GM21423 (cell line): ENCODE measurements around the gene HLA-DRB1.
"Not testable (repeated sequence)": the region's sequence is repeated elsewhere in the genome, so short reads cannot be mapped to it uniquely, and the experiment has no call there.

Experiments
- ATAC-seq: cut with Tn5 transposase; IDR thresholded peaks from one replicate; pipeline ENCODE4 v1.9.1; 2021; ENCODE audit warnings: mild to moderate bottlenecking, moderate library complexity; ENCODE audit not compliant: unreplicated experiment

HLA-DRB1 gene

DNA sequence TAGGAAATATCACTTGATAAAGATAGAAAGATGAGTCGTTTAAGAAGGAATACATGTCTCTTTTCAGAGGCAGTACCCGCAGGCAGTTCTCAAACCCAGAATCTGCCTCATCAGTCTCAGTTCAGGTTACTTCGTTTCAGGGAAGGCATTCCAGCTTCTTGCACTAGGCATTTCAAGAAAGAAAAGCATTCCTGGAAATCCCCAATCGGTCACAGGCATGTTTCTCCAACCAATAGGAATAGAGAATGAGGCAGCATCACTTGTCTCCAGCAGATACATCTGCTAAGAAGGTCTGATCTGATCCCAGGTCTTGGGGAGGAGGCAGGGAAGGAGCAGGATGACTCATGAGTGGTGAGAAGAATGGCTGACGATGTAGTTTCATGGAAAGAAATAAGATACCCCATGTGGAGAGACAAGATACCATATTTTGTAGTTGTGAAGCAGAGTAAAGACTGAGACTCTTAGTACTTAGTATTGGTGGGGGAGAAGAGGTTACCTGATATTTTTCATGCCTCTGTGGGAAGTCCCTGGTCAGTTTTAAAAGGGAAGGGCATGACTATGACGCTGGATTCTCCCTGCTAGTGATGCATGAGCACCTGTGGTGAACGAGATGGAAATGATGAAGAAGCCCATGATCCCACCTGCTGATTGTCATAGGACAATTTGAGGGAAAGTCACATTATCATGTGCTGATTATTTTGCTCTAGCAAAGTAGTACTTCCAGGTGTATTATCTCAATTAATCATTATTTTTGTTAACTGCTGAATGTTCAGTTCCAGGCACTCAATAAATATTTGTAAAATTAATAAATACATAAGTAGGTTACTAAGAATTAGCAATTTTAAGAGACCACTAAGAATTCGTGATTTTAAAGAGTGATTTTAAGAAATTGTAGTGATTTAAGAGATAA, 20.3 kb upstream of the HLA-DRB1 start:
- peak; percentile 92 for ATAC-seq

DNA sequence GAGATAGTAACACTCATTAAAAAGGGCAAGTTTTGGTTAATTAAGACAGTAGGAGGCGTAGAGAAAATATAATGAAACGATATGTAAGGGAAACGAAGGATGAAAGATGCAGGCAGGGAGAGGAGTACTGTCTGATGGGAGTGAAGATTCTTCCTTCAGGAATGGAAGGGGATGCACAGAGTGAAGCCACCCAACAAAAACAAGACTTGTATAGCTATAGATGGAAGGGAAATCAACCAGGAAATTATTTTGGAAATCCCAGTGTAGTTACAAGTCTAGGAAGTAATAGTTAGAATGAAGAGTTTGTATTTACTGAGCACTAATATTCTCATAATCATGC, 19.7 kb upstream of the HLA-DRB1 start:
- no peak for ATAC-seq

DNA sequence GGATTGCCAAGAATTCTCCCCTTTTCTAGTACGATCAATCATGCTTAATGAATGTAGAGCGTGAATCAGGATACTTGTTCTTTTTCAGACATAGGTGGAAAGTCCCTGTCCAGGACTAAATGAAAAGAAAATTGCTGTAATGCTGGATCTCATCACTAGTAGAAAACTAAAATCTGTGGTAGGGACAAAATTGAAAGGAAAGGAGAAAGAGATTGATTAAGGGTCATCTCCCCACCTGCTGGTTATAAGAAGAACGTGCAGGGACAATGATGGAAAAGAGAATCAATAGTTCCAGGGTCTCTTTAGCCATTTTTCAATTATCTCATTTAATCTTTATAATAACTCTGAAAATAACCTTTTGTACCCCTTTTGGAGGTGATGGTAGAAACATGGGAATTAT, 18.7 kb upstream of the HLA-DRB1 start:
- ATAC-seq, result no peak

DNA sequence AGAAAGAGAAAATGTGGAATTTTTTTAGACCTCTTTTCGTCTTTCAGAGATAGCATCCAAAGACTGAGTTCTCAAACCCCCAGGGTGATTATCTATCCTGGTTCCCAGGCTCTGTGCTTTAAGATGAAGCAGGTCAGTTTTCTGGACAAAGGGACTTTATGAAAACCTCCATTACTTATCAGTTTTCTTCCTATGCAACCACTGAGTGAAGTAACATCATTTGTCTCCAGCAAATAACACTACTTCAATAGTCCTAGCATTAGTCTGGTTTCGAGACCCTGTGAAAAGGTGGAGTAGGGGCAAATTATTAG, 18.3 kb upstream of the HLA-DRB1 start:
- ATAC-seq, result no peak

DNA sequence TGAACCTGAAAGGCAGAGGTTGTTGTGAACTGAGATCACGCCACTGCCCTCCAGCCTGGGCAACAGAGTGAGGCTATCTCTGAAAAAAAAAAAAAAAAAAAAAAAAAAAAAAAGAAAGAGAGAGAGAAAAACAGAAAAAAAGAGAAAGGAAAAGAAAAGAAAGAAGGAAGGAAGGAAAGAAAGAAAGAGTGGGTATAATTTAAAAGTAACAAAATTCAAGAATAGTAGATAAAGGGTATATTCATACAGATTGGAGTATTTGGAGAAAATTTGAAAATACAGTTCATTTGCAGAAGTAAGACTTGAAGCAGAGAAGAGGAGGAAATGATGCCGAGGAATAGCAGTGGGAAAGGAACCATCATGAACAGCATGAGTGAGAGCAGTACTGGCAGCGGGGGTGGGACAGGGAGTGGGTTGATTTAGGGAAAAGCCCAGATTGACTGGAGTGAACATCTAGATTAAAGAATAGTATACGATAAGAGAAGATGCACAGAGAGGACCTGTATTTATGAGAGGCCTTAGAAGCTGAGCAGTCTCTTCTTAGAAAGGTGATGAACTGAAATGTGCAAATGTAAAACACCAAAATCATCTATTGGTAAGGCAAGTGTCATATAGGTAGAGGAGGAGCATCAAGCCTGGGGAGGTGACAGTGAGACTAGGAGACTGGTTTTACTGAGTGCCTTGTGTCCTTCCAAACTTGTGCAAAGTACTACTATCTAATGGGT, 17.8 kb upstream of the HLA-DRB1 start:
- ATAC-seq, result no peak

DNA sequence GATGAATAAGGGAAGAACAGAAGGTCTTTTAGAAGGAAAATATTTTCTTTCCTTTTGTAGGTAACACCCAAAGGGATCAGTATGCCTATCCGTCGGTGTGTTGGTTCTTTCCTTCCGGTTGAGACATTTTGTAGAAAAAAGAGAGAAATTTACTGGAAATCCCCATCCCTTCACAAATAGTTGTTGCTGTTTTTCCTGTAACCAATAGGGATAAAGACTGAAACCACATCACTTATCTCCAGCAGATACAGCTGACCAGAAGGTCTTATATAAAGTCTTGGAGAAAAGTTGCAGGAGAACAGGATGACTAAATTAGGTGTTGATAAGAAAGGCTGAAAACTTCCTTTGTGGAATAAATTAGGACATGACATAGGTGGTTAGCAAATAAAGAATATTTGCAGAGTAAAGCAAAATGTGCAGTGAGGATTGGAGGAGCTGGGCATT, 14.8 kb upstream of the HLA-DRB1 start:
- no peak for ATAC-seq

DNA sequence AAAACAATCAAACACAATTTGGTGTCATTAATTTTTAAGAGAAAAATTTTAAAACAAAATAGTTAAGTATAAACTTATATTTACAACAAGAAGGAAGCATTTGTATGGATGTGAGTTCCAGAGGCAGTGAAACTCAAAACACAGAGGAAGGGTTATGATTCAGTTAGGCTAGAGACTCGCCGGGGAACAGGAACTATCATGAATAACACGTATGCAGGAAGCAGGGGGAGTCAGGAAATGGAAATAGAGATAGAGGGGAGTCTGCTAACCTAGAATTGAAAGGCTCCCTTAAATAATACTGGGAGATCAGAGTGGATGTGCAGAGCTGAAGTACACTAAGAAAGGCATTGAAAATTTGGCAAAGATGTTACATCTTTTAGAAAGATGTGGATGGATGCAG, 14.2 kb upstream of the HLA-DRB1 start:
- no peak for ATAC-seq

DNA sequence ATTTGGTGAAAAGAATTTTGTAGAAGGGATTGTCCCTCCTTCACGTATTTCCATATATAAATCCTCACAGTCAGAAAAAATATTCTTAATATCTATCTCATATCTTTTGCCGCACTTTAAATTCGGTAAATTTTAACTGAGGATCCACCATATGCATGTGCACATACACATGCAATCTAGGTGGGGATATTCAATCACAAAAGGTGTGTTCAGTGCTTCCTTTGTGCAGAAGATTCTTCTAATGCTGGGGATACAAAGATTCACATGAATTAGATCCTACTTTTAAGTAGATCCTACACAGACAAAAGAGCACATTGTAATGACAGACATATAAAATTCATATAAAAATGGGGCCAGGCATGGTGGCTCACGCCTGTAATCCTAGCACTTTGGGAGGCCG, 13.6 kb upstream of the HLA-DRB1 start:
- ATAC-seq, result no peak

DNA sequence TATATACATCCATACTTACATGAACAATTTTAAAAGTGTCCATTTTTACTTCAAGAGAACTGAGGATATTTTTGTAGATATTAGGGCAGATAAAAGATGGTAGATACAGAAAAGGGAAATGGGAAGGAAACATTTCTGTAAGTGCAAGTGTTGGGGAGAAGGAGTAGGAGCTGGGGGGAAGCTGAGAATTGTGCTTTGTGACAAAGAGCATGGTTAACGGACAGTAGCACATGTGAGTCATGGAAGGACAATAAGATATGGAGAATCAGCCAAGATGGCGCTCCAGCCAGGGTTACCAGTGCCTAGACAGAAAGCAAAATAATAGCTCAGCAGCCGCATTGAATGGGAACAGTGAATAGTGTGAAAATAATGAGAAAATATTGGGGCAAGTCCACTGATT, 12.7 kb upstream of the HLA-DRB1 start:
- no peak for ATAC-seq

DNA sequence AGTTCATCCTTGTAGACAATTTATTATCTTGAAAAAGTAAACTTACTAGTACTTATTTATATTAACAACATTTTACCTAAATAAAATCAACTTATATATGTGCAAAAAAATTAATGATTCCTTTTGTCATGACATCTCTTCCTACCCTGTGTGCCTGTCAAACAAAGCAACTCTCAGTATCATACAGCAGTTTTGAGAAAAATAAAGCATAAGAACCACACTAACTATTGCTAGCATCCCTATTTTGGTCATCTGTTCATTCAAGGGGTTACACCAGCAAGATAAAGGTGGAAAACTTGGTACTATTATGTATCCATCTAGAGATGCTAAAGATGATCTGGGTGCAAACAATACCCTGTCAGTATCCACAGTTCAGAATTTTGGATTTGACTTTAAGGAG, 7.4 kb upstream of the HLA-DRB1 start:
- ATAC-seq, result no peak

DNA sequence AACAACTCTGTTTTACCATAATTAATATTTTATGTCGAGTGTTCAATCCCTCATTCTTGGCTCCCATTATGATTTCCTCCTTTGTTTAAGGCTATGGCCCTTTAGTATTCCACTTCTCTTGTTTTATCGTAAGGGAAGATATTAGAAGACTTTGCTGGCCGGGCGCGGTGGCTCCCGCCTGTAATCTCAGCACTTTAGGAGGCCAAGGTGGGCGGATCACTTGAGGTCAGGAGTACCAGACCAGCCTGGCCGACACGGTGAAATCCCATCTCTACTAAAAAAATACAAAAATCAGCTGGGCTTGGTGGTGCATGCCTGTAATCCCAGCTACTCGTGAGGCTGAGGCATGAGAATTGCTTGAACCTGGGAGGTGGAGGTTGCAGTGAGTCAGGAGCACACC, 1.1 kb upstream of the HLA-DRB1 start:
- not testable (repeated sequence) for ATAC-seq

DNA sequence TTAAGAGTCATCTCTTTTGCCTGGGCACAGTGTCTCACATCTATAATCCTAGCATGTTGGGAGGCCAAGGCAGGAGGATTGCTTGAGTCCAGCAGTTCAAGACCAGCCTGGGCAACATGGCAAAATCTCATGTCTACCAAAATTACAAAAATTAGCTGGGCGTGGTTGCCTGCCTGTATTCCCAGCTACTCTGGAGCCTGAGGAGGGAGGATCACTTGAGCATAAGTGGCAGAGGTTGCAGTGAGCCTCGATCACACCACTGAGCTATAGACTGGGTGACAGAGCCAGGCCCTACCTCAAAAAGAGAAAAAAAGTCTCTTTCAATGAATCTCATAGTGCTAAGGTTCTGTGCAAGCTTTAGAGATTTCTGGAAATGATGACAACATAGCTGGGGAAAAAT, 1.5 kb downstream of the HLA-DRB1 start:
- ATAC-seq, result no peak

DNA sequence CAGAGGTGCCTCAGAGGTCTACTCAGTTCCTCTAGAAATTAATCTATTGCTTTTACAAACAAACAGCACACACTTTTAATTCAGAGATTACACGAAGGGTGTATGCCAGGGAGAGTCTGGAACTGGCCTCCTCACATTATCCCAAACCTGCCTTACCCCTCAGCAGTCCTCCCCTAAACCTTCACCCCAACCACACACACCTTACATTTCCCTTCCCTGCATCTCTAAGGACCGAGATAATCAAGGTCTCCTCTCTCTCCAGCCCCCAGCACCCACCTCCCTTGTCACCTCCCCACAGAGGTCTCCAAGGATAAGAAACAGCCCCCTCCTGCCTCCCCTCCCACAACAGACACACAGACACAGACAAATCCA, 6.1 kb downstream of the HLA-DRB1 start:
- ATAC-seq, result no peak

DNA sequence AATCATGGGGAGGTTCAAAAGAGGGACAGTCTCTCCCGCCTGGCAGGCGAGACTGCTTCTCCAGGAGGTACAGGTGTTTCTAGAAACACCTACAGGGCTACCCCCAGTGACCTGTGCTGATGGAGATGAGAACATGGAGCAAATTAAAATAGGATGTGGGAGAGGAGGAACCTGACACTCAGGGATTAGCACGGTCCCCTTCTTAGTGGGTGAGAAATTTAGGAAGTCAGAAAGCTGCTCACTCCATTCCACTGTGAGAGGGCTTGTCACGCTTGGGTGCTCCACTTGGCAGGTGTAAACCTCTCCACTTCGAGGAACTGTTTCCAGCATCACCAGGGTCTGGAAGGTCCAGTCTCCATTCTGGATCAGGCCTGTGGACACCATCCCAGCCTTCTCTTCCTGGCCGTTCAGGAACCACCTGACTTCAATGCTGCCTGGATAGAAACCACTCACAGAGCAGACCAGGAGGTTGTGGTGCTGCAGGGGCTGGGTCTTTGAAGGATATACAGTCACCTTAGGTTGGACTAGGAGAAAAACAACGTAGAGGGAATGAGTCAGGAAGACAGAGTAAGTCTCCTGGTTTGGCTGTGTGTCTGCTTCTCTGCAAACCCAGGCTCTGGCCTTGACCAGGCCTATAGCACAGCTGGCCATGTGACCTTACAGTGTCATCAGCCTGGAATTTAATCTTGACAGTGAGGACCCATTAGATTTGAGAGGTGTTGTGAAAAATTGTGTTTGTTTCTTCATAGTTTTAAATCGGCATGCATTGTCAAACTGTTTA, 8.1 kb downstream of the HLA-DRB1 start:
- ATAC-seq, result no peak

DNA sequence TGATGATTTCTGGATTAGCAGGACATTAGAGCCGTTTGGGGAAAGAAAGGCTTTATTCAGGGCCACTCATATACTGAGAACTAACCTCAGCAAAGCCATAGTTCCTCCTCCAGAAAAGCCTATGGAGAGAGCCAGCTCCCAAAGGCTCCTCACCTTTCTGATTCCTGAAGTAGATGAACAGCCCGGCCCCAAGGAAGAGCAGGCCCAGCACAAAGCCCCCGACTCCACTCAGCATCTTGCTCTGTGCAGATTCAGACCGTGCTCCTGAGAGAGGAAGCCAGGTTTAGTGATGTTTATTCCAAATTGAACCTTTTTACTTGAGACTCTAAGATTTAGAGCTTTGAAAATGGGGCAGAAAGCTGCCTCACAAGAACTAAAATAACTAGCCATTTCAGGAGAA, 9.1 kb downstream of the HLA-DRB1 start:
- ATAC-seq, result no peak

DNA sequence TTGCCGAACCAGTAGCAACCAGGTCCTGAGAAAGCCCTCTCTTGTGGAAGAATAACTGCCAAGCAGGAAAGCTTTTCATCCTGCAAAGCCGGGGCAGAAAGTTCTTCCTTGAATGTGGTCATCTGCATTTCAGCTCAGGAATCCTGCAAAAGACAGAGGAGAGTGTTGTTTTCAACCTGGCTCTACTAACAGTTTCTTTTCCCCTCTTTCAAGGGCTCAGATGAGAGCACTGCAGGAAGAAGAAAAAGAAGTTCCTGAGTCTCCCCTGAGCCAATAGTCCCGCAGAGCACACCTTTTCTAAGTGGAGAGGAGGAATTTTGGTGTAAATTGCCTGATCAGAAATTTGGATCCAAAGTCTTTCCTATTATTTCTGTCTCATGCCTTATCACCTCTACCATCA, 10.7 kb downstream of the HLA-DRB1 start:
- no peak for ATAC-seq

DNA sequence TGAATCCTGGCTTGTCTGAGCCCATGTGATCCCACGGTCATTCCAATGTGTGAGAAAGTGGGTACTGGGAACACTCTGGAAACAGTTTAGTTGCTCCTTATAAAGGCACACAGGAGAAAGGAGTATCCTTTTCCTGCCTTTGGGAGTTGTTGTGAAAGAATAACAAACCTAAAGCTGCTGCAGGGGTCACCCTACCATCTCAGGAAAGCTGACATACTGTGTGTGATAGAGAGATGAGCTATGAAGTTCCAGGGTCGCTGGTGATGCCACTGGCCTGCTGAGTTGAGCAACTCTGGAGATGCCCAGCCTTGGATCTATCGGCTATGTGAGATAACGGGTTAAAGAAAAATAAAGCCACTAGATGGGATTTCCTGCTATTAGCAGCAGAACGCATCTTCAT, 12.2 kb downstream of the HLA-DRB1 start:
- ATAC-seq, result not testable (repeated sequence)

DNA sequence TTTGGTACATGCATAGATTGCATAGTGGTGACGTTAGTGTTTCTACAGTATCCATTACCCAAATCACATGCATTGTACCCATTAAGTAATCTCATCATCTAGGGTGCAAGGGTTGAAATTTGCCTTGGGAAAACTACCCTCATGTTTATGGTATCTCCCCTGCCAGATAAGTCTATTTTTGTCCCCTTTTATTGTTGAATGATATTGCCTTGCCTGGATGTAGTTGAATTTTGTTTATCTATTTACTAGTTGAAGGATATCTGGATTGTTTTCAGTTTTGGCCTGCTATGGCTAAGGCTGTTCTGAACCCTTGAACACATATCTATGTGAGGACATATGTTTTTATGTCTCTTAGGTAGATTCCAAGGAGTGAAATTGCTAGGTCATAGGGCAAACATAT, 13.4 kb downstream of the HLA-DRB1 start:
- ATAC-seq, result no peak

DNA sequence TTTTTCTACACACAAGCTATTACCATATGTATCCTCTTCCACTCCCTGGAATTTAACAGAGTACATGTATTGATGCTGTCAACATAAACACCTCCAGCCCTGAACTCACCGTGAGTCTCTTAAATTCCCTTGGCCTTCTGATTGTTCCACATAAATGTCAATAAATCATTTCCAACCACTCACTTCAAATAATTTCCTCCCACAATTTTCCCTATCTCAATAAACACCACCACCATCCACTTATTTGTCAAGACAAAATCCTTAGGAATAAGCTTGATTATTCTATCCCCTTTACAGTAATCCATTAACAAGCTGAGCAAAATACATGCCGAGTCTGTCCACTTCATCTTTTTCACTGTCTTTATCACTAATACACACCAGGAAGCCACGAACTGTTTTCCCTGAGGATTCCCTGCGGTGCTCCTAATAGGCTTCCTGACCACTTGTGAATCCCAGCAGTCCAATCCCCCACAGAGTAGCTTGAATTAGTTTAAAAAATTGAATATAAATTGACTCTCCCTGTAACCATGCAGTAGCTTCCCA, 19.2 kb downstream of the HLA-DRB1 start:
- no peak for ATAC-seq

DNA sequence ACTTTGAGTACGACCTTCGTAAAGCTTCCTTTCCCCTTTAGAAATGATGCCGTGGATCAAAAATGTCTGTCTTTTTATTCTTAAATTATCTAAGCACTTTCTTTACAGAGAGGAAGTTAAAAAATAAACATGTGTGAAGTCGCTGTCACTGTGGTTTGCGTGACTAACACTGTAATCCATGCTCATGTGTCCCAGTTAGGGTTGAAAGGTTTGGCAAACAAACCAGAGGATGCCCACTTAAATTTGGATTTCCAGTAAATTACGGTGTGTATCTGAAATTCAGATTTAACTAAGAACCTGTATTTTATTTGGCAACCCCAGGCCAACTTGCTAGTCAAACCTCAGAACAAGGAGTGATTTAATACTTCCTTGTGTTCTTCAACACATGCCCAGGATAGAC, 21.1 kb downstream of the HLA-DRB1 start:
- no peak for ATAC-seq

DNA sequence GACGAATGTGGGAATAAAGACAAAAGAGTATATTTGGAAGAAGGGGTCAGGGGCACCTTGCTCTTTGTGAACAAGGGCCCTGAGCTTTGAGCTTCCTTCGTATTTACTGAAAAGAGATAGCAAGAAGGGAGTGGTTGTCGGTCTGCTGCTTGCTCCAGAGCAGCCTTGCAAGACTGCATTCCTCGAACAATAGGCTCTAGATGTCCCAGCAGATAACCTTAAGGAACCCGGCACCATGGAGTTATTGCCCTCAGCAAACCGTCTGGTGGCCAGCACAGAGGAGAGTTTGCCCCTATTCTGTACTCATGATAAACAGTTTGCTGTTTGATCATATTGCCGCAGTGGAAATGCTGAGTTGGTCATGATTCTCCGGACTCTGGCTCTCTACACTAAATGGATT, 22.7 kb downstream of the HLA-DRB1 start:
- no peak for ATAC-seq

DNA sequence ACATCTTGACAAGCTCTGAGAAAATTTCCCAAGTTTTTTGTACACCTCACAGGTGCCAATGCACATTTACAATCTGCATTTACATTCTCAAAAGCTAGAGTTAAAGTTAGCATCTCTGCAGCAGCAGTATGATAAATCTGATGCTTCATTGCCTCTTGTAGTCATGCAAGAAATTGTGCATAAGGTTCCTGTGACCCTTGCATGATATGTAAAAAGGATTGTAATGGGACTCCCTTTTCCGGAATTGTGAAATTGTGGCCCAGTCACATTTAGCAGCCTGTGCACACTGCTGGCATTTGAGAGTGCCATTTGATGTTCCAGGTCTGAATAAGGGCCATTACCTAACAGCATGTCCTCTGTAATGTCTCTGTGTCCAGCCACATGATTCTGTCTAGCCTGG, 24.1 kb downstream of the HLA-DRB1 start:
- ATAC-seq, result no peak
